Activated CD4-positive, alpha-beta memory T cell treated with anti-CD3 and anti-CD28 coated beads for 36 hours (primary cell): ENCODE data around the gene DGKI. TPM values are rescaled to one million over a fixed set of nuclear protein-coding genes. Genes with fewer than 3 reads are reported as not detected.

Experiments used
- CTCF ChIA-PET: fragments of 350-600 bp; sonication (Branson Sonifier 250); formaldehyde crosslinking; loops from one replicate; lab custom pipeline; 2021; ENCODE audit warnings: antibody characterized with exemption, inconsistent platforms; lab: Charles Lee
- POLR2A ChIA-PET: fragments of 350-600 bp; sonication (Branson Sonifier 250); formaldehyde crosslinking; loops from one replicate; lab custom pipeline; 2021; ENCODE audit warnings: antibody characterized with exemption; lab: Charles Lee
- DNase-seq: peaks from one replicate; pipeline ENCODE4 v3.0.0-alpha.2; 2020
- H3K27ac Mint-ChIP-seq: one replicate; pipeline ENCODE4 v1.8.0; 2021; ENCODE audit warnings: mixed read lengths
- H3K27me3 Mint-ChIP-seq: one replicate; pipeline ENCODE4 v1.8.0; 2021; ENCODE audit warnings: mixed read lengths
- H3K36me3 Mint-ChIP-seq: one replicate; pipeline ENCODE4 v1.8.0; 2021; ENCODE audit warnings: mixed read lengths
- H3K4me1 Mint-ChIP-seq: one replicate; pipeline ENCODE4 v1.8.0; 2021; ENCODE audit warnings: low read depth, mixed read lengths
- H3K4me3 Mint-ChIP-seq: one replicate; pipeline ENCODE4 v1.8.0; 2021; ENCODE audit warnings: mild to moderate bottlenecking, mixed read lengths
- H3K9me3 Mint-ChIP-seq: one replicate; pipeline ENCODE4 v1.8.0; 2021; ENCODE audit warnings: mixed read lengths
- intact Hi-C: fragments of 100-400 bp; cut with micrococcal nuclease; formaldehyde crosslinking; loops from one replicate; pipeline ENCODE4 v1.15.1; 2023
- total RNA-seq, 2 experiments: library from RNA; stranded (reverse); gene quantifications; one replicate each; pipeline ENCODE4 v1.2.3, GENCODE V29; 2021

The DGKI gene
- total RNA-seq, 2 experiments from 2014 or later = 5.4 to 7.0 TPM

GRCh38 chr7:137521451-137521850 lies 325.3 kb downstream of the DGKI start:
- H3K4me3 Mint-ChIP-seq = no peak overlapping the region
- ChIA-PET POLR2A (no interaction called here), CTCF (no interaction called here)
- H3K27me3 Mint-ChIP-seq = no peaks in the 10 kb centered on the region
- intact Hi-C loops = no loop called here
- H3K27ac Mint-ChIP-seq = no peak overlapping the region
- DNase-seq = no peak
- H3K9me3 Mint-ChIP-seq = peaks cover 2% of the 10 kb centered on the region
- H3K4me1 Mint-ChIP-seq = no peaks in the 10 kb centered on the region
- H3K36me3 Mint-ChIP-seq = no peaks in the 10 kb centered on the region

DNA sequence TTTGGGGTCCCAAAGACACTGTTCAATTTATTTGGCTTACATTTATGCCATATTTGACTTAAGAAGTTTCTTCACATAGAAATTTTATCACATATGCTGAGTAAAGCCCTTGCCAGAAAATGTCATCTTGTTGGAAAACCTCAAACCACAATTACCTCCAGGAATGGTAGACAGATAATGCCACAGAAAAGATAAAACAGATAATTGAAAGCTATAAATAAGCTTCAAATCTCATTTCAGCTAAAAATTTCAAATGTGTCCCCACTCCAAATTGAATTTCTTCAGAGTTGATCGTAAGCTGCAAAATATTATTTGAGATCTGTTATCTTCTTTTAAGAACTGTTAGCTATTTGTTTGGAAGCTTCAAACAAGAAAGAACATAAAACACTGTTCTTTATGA lies 326.8 kb downstream of the DGKI start:
- intact Hi-C loops = no loop called here
- CTCF ChIA-PET = no interaction called here
- peaks cover 2% of the 10 kb centered on the region for H3K9me3 Mint-ChIP-seq
- no peak overlapping the region for H3K27ac Mint-ChIP-seq
- H3K27me3 Mint-ChIP-seq = no peaks in the 10 kb centered on the region
- DNase-seq = no peak
- POLR2A ChIA-PET = no interaction called here
- no peaks in the 10 kb centered on the region for H3K4me1 Mint-ChIP-seq
- H3K36me3 Mint-ChIP-seq = no peaks in the 10 kb centered on the region
- no peak overlapping the region for H3K4me3 Mint-ChIP-seq

- ChIA-PET POLR2A (no interaction called here), CTCF (no interaction called here)
- H3K27ac Mint-ChIP-seq = no peak overlapping the region
- no peaks in the 10 kb centered on the region for H3K27me3 Mint-ChIP-seq
- intact Hi-C loops = no loop called here
- no peak for DNase-seq
- peaks cover 2% of the 10 kb centered on the region for H3K9me3 Mint-ChIP-seq
- no peaks in the 10 kb centered on the region for H3K36me3 Mint-ChIP-seq
- H3K4me1 Mint-ChIP-seq = no peaks in the 10 kb centered on the region
- H3K4me3 Mint-ChIP-seq = no peak overlapping the region
Measured at GRCh38 chr7:137519181-137519691, 327.5 kb downstream of the DGKI start.

DNA sequence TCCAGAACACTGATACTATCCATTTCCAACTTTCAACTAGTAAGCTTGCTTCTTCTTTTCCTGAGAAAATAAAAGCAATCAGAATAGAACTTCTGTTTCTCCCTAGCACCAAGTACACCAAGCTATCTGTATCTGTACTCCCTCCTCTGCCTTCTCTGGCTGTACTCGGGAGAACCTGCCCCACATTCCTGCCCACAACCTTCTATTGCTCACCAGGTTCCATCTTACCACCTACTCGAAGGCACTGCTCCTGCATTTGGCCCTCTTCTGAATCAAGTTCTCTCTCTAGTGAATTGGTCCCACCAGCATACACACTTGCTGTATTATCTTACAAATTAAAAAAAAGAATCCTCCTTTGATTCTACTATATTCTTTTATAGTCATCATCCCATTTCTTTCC lies 333.7 kb downstream of the DGKI start:
- intact Hi-C loops = no loop called here
- ChIA-PET CTCF (no interaction called here), POLR2A (no interaction called here)
- Mint-ChIP-seq H3K27ac (no peak overlapping the region), H3K27me3 (no peaks in the 10 kb centered on the region), H3K4me1 (no peaks in the 10 kb centered on the region), H3K36me3 (no peaks in the 10 kb centered on the region), H3K4me3 (no peak overlapping the region), H3K9me3 (no peaks in the 10 kb centered on the region)
- DNase-seq = no peak

DNA sequence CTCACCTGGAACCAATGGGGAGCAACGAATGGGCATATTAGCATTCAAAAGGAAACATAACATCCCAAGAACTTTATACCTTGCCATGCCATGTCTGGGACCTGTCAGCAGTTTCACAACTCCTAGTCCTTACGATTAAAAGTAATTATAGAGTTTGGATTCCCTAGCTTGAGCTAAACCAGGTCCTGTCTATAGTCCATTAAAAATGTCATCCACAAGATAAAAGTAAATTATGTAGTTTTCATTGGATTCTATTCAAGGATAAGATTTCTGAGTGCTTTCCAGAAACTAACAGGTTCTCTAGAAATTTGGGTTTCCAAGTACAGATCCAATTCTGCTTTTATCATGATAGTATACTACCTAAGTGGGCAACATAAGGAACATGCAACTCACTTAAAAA lies 339.7 kb downstream of the DGKI start:
- ChIA-PET POLR2A (no interaction called here), CTCF (no interaction called here)
- H3K36me3 Mint-ChIP-seq = no peaks in the 10 kb centered on the region
- H3K27me3 Mint-ChIP-seq = no peaks in the 10 kb centered on the region
- H3K4me1 Mint-ChIP-seq = no peaks in the 10 kb centered on the region
- no peak for DNase-seq
- H3K4me3 Mint-ChIP-seq = no peak overlapping the region
- H3K9me3 Mint-ChIP-seq = peaks cover 2% of the 10 kb centered on the region
- intact Hi-C loops = no loop called here
- H3K27ac Mint-ChIP-seq = no peak overlapping the region

- Mint-ChIP-seq H3K36me3 (no peaks in the 10 kb centered on the region), H3K27me3 (no peaks in the 10 kb centered on the region), H3K4me1 (no peaks in the 10 kb centered on the region), H3K4me3 (no peak overlapping the region), H3K27ac (no peak overlapping the region), H3K9me3 (peaks cover 2% of the 10 kb centered on the region)
- ChIA-PET POLR2A (no interaction called here), CTCF (no interaction called here)
- intact Hi-C loops = no loop called here
- DNase-seq = no peak
Measured at GRCh38 chr7:137506031-137506430, 340.7 kb downstream of the DGKI start.

- ChIA-PET POLR2A (no interaction called here), CTCF (no interaction called here)
- no peaks in the 10 kb centered on the region for H3K36me3 Mint-ChIP-seq
- no peak overlapping the region for H3K4me3 Mint-ChIP-seq
- intact Hi-C loops = no loop called here
- no peaks in the 10 kb centered on the region for H3K27me3 Mint-ChIP-seq
- no peak overlapping the region for H3K27ac Mint-ChIP-seq
- DNase-seq = no peak
- H3K4me1 Mint-ChIP-seq = no peaks in the 10 kb centered on the region
- H3K9me3 Mint-ChIP-seq = no peaks in the 10 kb centered on the region
Measured at GRCh38 chr7:137501562-137501961, 345.2 kb downstream of the DGKI start.

GRCh38 chr7:137492889-137493288 lies 353.9 kb downstream of the DGKI start:
- H3K9me3 Mint-ChIP-seq = peaks cover 7% of the 10 kb centered on the region

GRCh38 chr7:137489880-137490279 lies 356.9 kb downstream of the DGKI start:
- H3K27me3 Mint-ChIP-seq = peaks cover 1% of the 10 kb centered on the region
- CTCF ChIA-PET = no interaction called here
- DNase-seq = no peak
- no peak overlapping the region for H3K4me3 Mint-ChIP-seq
- no peaks in the 10 kb centered on the region for H3K36me3 Mint-ChIP-seq
- no peaks in the 10 kb centered on the region for H3K4me1 Mint-ChIP-seq
- POLR2A ChIA-PET = no interaction called here
- intact Hi-C loops = no loop called here
- H3K27ac Mint-ChIP-seq = no peak overlapping the region
- peaks cover 4% of the 10 kb centered on the region for H3K9me3 Mint-ChIP-seq

More at GRCh38 chr7:137492889-137493288, 353.9 kb downstream of the DGKI start:
- CTCF ChIA-PET = no interaction called here
- Mint-ChIP-seq H3K27me3 (no peaks in the 10 kb centered on the region), H3K4me1 (no peaks in the 10 kb centered on the region), H3K4me3 (no peak overlapping the region), H3K36me3 (no peaks in the 10 kb centered on the region), H3K27ac (no peak overlapping the region)
- POLR2A ChIA-PET = no interaction called here
- no peak for DNase-seq
- intact Hi-C loops = no loop called here

GRCh38 chr7:137488038-137488437 lies 358.7 kb downstream of the DGKI start:
- intact Hi-C loops = no loop called here
- ChIA-PET POLR2A (no interaction called here), CTCF (no interaction called here)
- Mint-ChIP-seq H3K27ac (no peak overlapping the region), H3K4me3 (no peak overlapping the region), H3K36me3 (no peaks in the 10 kb centered on the region), H3K4me1 (no peaks in the 10 kb centered on the region), H3K9me3 (no peaks in the 10 kb centered on the region), H3K27me3 (peaks cover 1% of the 10 kb centered on the region)
- no peak for DNase-seq

DNA sequence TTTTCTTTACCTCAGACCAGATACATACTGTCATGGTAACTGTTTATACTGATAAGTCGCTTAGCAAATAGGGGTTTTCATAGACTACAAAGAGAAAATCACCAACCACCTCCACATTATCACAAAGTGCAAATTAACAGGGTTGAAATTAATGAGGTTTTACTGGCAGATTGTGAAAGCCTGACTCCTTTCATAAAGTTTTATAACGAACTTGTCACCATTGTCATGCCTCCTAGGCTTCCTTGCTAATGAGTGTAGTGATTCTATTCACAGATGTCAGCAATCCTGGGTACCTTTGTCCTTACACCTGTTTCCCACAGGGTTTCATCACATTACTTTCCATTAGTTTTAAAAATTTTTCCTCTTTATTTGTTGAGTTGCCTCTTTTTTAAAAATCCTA lies 361.0 kb downstream of the DGKI start:
- no peaks in the 10 kb centered on the region for H3K9me3 Mint-ChIP-seq
- ChIA-PET CTCF (no interaction called here), POLR2A (no interaction called here)
- DNase-seq = no peak
- intact Hi-C loops = no loop called here
- no peaks in the 10 kb centered on the region for H3K36me3 Mint-ChIP-seq
- no peak overlapping the region for H3K27ac Mint-ChIP-seq
- no peaks in the 10 kb centered on the region for H3K4me1 Mint-ChIP-seq
- no peak overlapping the region for H3K4me3 Mint-ChIP-seq
- H3K27me3 Mint-ChIP-seq = peaks cover 1% of the 10 kb centered on the region

DNA sequence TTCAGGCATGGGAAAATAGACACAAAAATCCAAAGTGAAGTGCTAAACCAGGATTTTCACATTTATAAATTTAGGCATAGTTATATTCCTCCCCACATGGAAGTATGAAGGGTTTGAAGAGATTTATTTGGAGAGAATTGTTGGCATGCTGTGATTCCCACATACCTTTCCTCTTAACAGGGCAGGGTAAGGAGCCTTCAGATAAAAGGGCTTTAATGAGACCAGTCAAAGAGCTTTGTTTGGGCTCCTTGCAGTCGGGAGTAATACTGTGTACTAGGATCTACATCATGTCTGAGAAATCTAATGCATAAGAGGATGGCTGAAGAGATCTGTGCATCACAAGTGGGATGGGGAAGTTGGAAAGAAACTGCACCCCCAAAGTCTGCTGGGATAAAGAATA lies 362.4 kb downstream of the DGKI start:
- Mint-ChIP-seq H3K27me3 (peaks cover 1% of the 10 kb centered on the region), H3K4me1 (no peaks in the 10 kb centered on the region), H3K9me3 (no peaks in the 10 kb centered on the region), H3K27ac (no peak overlapping the region), H3K36me3 (no peaks in the 10 kb centered on the region), H3K4me3 (no peak overlapping the region)
- DNase-seq = no peak
- intact Hi-C loops = no loop called here
- ChIA-PET POLR2A (no interaction called here), CTCF (no interaction called here)

- Mint-ChIP-seq H3K27me3 (no peaks in the 10 kb centered on the region), H3K4me1 (no peaks in the 10 kb centered on the region), H3K9me3 (no peaks in the 10 kb centered on the region), H3K4me3 (no peak overlapping the region), H3K27ac (no peak overlapping the region), H3K36me3 (no peaks in the 10 kb centered on the region)
- ChIA-PET POLR2A (no interaction called here), CTCF (no interaction called here)
- intact Hi-C loops = no loop called here
- no peak for DNase-seq
Measured at GRCh38 chr7:137482466-137482865, 364.3 kb downstream of the DGKI start.
